RPMI7951 (cell line): ENCODE data around the gene ADARB1. TPM values are rescaled to one million over a fixed set of nuclear protein-coding genes. Genes with fewer than 3 reads are reported as not detected.

Experiments used
- DNase-seq: peaks from one replicate; pipeline ENCODE4 v3.0.0-alpha.2; 2012; ENCODE audit warnings: low read depth
- total RNA-seq: library from RNA; depleted of rRNA; stranded (reverse); fragments of >200 nt; shearing (Covaris generic); gene quantifications from 2 replicates; pipeline ENCODE4 v1.2.3, GENCODE V29; 2014

Gene ADARB1
- total RNA-seq, 1 experiment from 2014 or later, result 1.2 TPM

GRCh38 chr21:45148316-45148990 is 74.1 kb downstream of the ADARB1 start:
- no peak for DNase-seq

GRCh38 chr21:45149021-45149420 is 74.6 kb downstream of the ADARB1 start:
- no peak for DNase-seq

DNA sequence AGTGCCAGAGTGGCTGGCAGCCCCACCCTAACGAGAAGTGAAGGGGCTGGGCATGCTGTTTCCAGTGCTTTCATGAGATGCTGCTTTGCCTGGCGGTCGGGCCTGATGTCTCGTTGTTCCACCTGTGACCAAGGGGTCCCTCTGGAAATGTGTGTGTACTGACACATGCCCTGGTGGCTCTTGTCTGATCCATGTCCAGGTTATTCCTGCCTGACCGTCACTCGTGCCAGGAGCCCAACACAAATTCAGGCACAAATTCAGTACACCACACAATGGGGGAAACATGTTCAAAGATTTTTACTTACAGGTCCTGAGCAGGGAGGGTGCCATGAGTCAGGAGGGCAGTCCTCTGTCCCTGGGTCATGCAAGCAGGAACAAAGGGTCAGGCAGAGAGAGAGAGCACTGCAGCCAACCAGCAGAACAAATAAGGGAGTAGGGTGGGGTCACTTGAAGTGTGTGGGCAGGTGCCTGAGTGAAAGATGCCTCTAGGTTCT is 76.3 kb downstream of the ADARB1 start:
- no peak for DNase-seq

GRCh38 chr21:45151445-45152160 is 77.2 kb downstream of the ADARB1 start:
- peak; percentile 24 for DNase-seq

- peak; percentile 80 for DNase-seq
Observed at GRCh38 chr21:45152265-45152746, 77.9 kb downstream of the ADARB1 start.

DNA sequence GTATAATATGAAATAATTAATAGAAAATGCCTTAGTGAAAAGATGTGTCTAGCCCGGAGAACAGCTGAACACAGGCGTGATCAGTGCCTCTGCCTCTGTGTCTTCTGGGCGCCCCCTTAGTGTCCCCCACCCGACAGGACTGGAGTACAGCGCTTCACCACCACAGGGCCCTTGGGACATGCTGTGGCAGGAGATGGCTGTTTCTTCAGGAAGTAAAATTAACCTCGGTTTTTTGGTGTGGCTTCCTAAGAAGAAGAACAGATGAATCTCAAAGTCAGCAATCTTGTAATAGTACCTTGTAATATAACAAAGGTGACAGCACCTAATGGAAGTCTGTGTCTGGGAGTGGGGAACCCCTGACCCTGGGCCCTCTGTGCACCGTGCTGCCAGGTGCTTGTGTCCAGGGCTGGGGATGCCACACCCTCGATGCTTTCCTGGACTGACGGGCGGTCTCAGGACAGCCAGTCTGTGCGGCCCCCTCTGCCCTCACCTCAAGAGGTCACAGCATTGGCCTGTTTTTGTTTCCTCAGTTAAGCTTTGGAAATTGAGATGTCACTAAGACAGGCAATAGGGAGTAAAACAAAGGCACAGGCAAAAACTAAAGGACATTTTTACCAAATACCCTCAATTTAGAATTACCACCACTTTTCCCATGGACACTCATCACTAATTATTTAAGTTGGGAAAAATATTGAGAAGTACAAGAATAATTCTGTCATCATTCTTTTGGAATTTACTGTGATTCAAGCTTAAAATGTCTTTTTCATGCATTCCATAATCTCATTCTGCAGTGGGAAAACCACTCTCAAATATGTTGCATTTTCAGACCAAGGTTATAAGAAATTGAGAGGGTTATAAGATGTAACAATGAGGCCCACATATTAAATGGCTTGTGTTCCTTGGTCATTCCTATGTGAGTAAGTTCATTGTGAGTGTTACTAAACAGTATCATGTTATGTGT is 79.3 kb downstream of the ADARB1 start:
- DNase-seq, result no peak

DNA sequence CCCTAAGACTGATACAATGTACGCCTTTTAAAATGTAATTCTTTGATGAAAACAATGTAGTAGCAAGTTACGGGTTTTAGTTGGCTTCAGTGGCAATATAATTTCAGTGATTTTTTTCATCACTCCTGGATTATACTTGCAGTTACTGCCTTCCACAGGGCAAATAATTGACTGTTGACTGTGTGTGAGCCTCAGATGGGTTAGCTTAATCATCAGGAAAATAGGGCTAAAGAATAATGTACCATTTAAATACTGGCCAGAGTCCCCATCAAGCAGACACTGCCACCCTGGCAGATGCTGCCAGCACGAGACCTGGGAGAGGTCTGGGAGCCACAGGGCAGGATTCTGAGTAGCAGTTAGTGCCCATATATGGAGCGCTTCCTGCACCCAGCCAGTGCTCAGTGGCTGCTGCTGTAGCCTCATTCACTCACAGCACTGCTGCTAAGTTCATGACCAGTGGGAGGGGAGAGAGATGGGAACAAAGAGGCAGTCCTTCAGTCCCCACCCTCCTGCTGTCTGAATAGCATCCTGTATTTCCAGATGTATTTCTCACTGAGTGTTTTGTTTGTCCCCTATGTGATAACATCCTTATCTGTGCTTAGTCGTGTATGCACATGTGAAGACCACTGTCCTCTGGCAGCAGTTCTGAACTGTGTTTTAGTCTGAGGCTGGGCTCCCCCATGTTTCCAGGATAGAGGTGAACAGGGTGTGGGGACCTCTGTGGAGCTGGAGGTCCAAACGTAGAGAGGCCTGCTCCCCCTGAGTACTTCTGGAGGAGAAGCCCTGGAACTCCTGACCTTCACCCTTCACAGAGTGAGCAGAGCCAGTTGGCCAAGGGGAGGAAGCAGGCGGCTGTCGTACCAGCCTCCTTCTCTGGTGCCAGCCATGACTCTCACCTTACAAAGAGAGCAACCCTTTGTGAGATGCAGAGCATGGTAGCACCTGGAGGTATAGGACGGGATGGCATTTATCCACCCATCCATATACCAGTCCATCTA is 80.4 kb downstream of the ADARB1 start:
- peak; percentile 88 for DNase-seq

- no peak for DNase-seq
Observed at GRCh38 chr21:45155910-45156309, 81.5 kb downstream of the ADARB1 start.

GRCh38 chr21:45156459-45156858 is 82.1 kb downstream of the ADARB1 start:
- DNase-seq, result no peak

DNA sequence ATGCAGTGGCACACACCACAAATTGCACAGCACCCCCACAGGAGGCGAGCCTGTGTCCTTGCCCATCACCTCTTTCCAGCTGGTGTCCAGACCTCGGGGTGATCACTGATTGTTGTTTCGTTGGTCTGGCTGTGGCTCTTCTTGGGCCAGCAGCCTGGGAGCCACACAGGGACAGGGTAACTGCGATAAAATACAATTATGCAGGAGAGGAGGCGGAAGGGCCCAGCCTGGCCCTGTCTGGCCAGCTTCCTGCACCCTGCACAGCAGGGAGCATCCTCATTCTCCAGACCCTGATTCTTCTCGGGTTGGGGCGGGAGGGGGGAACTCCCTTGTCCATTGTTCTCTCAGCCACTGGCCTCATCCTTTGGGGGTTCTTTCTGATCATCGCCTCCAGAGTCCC is 83.6 kb downstream of the ADARB1 start:
- DNase-seq, result no peak

DNA sequence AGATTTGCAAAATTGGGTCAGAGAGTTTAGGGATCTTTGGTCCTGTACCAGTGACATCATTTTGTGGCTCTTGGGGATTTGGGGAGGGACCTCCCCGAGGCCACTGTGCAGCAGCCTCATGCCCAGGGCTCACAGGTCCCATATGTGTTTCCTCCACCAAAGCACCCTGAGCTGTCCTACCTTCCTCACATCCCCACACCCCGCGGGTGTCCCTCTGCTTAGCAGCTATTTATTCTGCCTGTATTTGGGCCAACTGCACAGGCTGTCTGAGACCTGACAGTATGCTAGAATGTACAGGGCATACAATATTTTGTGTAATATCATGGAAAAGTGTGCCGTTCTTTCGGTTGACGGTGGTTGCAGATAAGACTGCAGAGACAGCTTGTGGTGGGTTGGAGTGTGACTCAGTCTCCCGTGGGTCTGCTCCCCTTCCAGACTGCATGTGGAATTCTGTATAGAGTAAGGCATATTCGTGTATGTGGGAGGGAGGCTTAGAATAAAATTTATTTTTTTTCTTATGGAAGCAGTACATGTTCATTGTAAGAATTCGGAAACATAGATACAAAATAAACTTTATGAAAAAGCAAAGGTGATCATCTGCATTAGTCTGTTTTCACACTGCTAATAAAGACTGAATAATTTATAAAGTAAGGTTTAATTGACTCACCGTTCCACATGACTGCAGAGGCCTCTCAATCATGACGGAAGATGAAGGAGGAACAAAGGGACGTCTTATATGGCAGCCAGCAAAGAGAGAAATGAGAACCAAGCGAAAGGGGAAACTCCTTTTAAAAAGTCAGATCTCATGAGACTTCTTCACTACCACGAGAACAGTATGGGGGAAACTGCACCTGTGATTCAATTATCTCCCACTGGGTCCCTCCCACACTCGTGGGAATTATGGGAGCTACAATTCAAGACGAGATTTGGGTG is 84.4 kb downstream of the ADARB1 start:
- DNase-seq, result no peak

- no peak for DNase-seq
Observed at GRCh38 chr21:45160198-45160597, 85.8 kb downstream of the ADARB1 start.

- no peak for DNase-seq
Observed at GRCh38 chr21:45161038-45161945, 86.9 kb downstream of the ADARB1 start.

DNA sequence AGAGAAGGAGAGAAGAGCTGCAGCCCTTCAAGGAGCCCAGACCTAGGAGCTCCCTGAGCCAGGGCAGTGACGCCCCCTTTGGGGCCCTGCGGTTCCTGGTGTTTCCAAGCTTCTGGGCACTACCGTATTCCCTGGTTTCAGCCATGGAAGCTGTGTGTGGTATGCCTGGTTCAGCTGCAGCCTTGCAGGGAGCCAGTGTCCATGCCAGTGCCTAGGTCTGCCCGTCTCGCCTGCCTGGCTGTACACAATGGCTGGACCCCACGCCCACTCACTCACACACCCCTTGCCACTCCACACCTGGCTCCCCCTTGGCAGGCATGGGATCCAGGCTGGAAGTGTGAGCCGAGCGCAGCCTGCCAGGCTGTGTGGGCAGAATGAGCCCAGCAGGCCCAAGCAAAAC is 87.7 kb downstream of the ADARB1 start:
- no peak for DNase-seq

GRCh38 chr21:45162809-45163208 is 88.4 kb downstream of the ADARB1 start:
- no peak for DNase-seq

- no peak for DNase-seq
Observed at GRCh38 chr21:45163413-45164123, 89.2 kb downstream of the ADARB1 start.

DNA sequence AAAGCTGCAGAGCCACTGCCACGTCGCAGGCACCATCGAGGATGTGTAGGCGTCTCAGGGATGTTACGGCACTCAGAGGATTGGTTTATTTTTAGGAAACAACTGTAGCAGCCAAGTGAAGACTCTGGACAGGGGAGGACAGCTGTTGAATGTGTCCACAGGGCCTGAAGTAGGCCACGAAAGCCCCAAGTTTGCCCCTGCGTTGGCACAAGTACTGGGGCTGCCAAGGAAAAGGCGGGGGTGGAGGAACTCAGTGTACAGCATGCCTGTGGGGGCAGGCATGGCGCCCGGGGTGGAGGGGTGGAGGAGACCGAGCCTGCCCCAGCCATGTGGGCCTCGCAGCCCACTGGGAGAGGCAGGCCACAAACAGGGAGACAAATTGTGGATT is 89.7 kb downstream of the ADARB1 start:
- no peak for DNase-seq

DNA sequence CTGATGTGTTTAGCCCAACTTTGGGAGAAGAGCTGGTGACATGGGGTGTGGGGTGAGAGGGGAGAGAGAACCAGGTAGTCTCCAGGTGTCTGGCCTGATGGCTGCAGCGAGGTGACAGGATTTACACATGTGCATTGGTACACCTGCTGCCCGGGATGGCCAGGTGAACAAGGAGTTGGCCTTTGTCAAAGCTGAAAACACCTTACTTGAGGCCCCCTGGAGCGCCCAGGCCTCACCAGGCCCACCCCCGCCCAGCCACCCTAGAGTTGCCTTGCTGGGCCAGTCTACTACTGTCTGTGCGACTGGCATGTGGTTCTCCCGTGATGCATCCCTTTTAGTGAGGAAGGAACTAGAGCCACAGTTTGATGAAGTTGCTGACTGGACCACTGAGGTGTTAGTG is 90.5 kb downstream of the ADARB1 start:
- DNase-seq, result no peak
